Measurements from ENCODE around the gene CDC42EP5. TPM values are rescaled to one million over a fixed set of nuclear protein-coding genes. Genes with fewer than 3 reads are reported as not detected.

The CDC42EP5 gene
- total and polyA plus RNA-seq, 7 donors, result 1.1 to 7.4 (median 5.0) TPM

- Histone ChIP-seq H3K27me3 (ENCODE audit: insufficient read depth in 3 of 3, low read length in 2 of 3) (peaks cover 0 to 15% (median 0%) of the 10 kb centered on the region in 3 donors), H3K36me3 (ENCODE audit: insufficient read depth in 1 of 2, low read depth in 1 of 2) (no peaks in the 10 kb centered on the region), H3K27ac (no peak overlapping the region), H3K9me3 (no peaks in the 10 kb centered on the region), H3K4me1 (no peaks in the 10 kb centered on the region), H3K4me3 (no peak overlapping the region)
- TF ChIP-seq CTCF (IDR thresholded peaks at IDR 0.05), result no peak
- ATAC-seq (no peak), DNase-seq (no peak)
- intact Hi-C loops (cut with DNase I), result no loop called here
- 39 to 59% (median 52%) methylated on average over 2 to 5 of the region's 5 CpGs for WGBS, 3 donors
Measured at GRCh38 chr19:54485851-54486250, 12.8 kb upstream of the CDC42EP5 start.

- Histone ChIP-seq H3K9me3 (no peaks in the 10 kb centered on the region), H3K4me1 (no peaks in the 10 kb centered on the region), H3K36me3 (ENCODE audit: insufficient read depth in 1 of 2, low read depth in 1 of 2) (no peaks in the 10 kb centered on the region), H3K4me3 (no peak overlapping the region), H3K27ac (no peak overlapping the region), H3K27me3 (ENCODE audit: insufficient read depth in 3 of 3, low read length in 2 of 3) (peaks cover 0 to 15% (median 0%) of the 10 kb centered on the region in 3 donors)
- TF ChIP-seq CTCF (IDR thresholded peaks at IDR 0.05), result no peak
- no peak for ATAC-seq
- intact Hi-C loops (cut with DNase I), result loop anchor here in 1 of 2 donors (5.0 kb wide), 1 partner anchor 193 kb away; no protein-coding TSS in a partner anchor
- no peak for DNase-seq
- WGBS, 3 donors, result 71 to 76% (median 73%) methylated on average over 10 of the region's 10 CpGs
Measured at GRCh38 chr19:54484451-54484850, 11.4 kb upstream of the CDC42EP5 start.

GRCh38 chr19:54482889-54483288, 9.8 kb upstream of the CDC42EP5 start:
- no peak for TF ChIP-seq CTCF (IDR thresholded peaks at IDR 0.05)

DNA sequence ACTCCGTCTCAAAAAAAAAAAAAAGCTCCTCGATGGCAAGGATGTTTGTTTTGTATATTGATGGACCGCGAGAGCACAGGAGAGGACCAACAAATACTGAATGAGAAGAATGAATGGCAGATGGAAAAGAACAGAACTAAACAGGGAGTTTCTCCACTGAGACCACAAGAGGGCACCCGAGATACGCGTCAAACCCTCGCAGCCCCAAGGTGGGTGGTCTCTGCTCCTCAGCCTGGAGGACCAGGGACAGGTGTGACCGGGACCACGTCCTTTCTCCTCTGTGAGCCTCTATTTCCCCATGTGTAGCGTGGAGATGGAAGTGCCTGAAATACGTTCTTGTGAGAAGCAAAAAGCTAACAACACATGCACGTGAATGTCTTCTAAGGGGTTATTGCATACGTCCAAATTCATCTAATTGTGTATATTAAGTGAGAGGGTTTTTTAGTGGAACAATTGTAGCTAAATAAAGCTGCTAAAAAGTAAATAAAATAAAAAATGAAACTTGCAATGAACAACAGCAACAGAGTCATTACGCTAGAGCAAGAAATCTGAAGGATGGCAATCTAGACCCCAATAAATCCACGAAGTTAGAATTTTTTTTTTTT, 8.3 kb upstream of the CDC42EP5 start:
- no peaks in the 10 kb centered on the region for H3K36me3 ChIP-seq (ENCODE audit: insufficient read depth in 1 of 2, low read depth in 1 of 2)
- no peak overlapping the region for H3K4me3 ChIP-seq
- ATAC-seq (no peak), DNase-seq (no peak)
- no peak overlapping the region for H3K27ac ChIP-seq
- TF ChIP-seq CTCF (IDR thresholded peaks at IDR 0.05), result peak; percentile 47
- intact Hi-C loops (cut with DNase I), result loop anchor here in 1 of 2 donors (5.0 kb wide), 1 partner anchor 196 kb away; no protein-coding TSS in a partner anchor
- H3K4me1 ChIP-seq, result no peaks in the 10 kb centered on the region
- WGBS, 3 donors, result 11 to 14% (median 11%) methylated on average over 16 of the region's 16 CpGs
- peaks cover 0 to 15% (median 0%) of the 10 kb centered on the region in 3 donors for H3K27me3 ChIP-seq (ENCODE audit: insufficient read depth in 3 of 3, low read length in 2 of 3)
- H3K9me3 ChIP-seq, result no peaks in the 10 kb centered on the region

More at GRCh38 chr19:54482889-54483288, 9.8 kb upstream of the CDC42EP5 start:
- ATAC-seq (no peak), DNase-seq (no peak)
- no peak overlapping the region for H3K27ac ChIP-seq
- no peaks in the 10 kb centered on the region for H3K4me1 ChIP-seq
- 63 to 72% (median 64%) methylated on average over 3 of the region's 3 CpGs for WGBS, 3 donors
- intact Hi-C loops (cut with DNase I), result loop anchor here in 1 of 2 donors (5.0 kb wide), 1 partner anchor 194 kb away; no protein-coding TSS in a partner anchor
- no peaks in the 10 kb centered on the region for H3K9me3 ChIP-seq
- H3K36me3 ChIP-seq (ENCODE audit: insufficient read depth in 1 of 2, low read depth in 1 of 2), result no peaks in the 10 kb centered on the region
- H3K27me3 ChIP-seq (ENCODE audit: insufficient read depth in 3 of 3, low read length in 2 of 3), result peaks cover 0 to 15% (median 0%) of the 10 kb centered on the region in 3 donors
- H3K4me3 ChIP-seq, result no peak overlapping the region
